ENCODE measurements around the gene ZNF224.

- TF ChIP-seq CTCF (IDR thresholded peaks at IDR 0.05; ENCODE audit: borderline replicate concordance, extremely low read depth, low read length, poor library complexity, severe bottlenecking) (no peak), EZH2 (IDR thresholded peaks at IDR 0.05; ENCODE audit: borderline replicate concordance, low read depth, low read length, severe bottlenecking) (no peak)
These were observed 17.8 kb upstream of the ZNF224 start for GRCh38 chr19:44076325-44076724.
